CD14-positive monocyte (primary cell): Measurements from ENCODE around the gene RSRC1. TPM values are rescaled to one million over a fixed set of nuclear protein-coding genes. Genes with fewer than 3 reads are reported as not detected.
A peak's percentile ranks its signal among the peaks of the same experiment; 100 is the strongest.

Source experiments
- DNase-seq, 3 donors: peaks; one replicate each; pipeline ENCODE4 v3.0.0-alpha.2; 2011 to 2022
- H2AFZ ChIP-seq: 2 replicates; pipeline ENCODE4 v1.6.0; 2012; ENCODE audit warnings: mild to moderate bottlenecking, low read depth, low read length, inconsistent platforms; ENCODE audit not compliant: insufficient read depth, poor library complexity, severe bottlenecking
- H3K27ac ChIP-seq, 2 donors: 1 replicate in 1 of 2; 2 replicates in 1 of 2; pipeline ENCODE4 v1.5.1; 2012 to 2013; ENCODE audit warnings: low read length in 2 of 2, control low read depth in 1 of 2, inconsistent platforms in 1 of 2, low read depth in 1 of 2, mild to moderate bottlenecking in 1 of 2
- H3K27me3 ChIP-seq, 2 donors: one replicate each; pipeline versions ENCODE4 v1.6.0 to v1.6.1; 2011 to 2013; ENCODE audit warnings: low read length in 2 of 2; ENCODE audit not compliant: control insufficient read depth in 2 of 2, insufficient read depth in 2 of 2
- H3K36me3 ChIP-seq, 2 donors: replicated peaks in 1 of 2; 1 replicate in 1 of 2; 2 replicates in 1 of 2; pipeline versions ENCODE4 v1.5.1 to v1.6.1; 2012 to 2013; ENCODE audit warnings: low read length in 2 of 2, control low read depth in 1 of 2, inconsistent platforms in 1 of 2, mild to moderate bottlenecking in 1 of 2; ENCODE audit not compliant: insufficient read depth in 2 of 2, control insufficient read depth in 1 of 2
- H3K4me1 ChIP-seq, 2 donors: 1 replicate in 1 of 2; 2 replicates in 1 of 2; pipeline versions ENCODE4 v1.5.1 to v1.6.1; 2012 to 2013; ENCODE audit warnings: low read length in 2 of 2, control low read depth in 1 of 2, inconsistent platforms in 1 of 2, mild to moderate bottlenecking in 1 of 2, moderate library complexity in 1 of 2; ENCODE audit not compliant: insufficient read depth in 2 of 2, control insufficient read depth in 1 of 2
- H3K4me2 ChIP-seq: replicated peaks from 2 replicates; pipeline ENCODE3; 2012; ENCODE audit warnings: low read length, moderate library complexity, mild to moderate bottlenecking; ENCODE audit not compliant: poor library complexity, severe bottlenecking; ENCODE audit errors: extremely low read depth
- H3K4me3 ChIP-seq, 3 experiments: fragments of 200-600 bp in 1 of 3; sonication (generic) in 1 of 3; replicated peaks in 1 of 3; 1 replicate in 2 of 3; 2 replicates in 1 of 3; pipeline ENCODE4 v1.5.1; 2011 to 2013; ENCODE audit warnings: low read length in 3 of 3, mild to moderate bottlenecking in 3 of 3, control low read depth in 2 of 3, low read depth in 2 of 3, inconsistent platforms in 1 of 3, moderate library complexity in 1 of 3
- H3K79me2 ChIP-seq: 2 replicates; pipeline ENCODE4 v1.6.0; 2012; ENCODE audit warnings: mild to moderate bottlenecking, control low read depth, inconsistent platforms, low read length, moderate library complexity; ENCODE audit not compliant: insufficient read depth
- H3K9ac ChIP-seq: 2 replicates; pipeline ENCODE4 v1.6.0; 2017; ENCODE audit warnings: low read length, mild to moderate bottlenecking; ENCODE audit not compliant: insufficient read depth, poor library complexity, severe bottlenecking
- H3K9me3 ChIP-seq, 2 donors: replicated peaks in 1 of 2; 1 replicate in 1 of 2; 2 replicates in 1 of 2; pipeline versions ENCODE4 v1.5.1 to v1.6.1; 2012 to 2013; ENCODE audit warnings: low read length in 2 of 2, control low read depth in 1 of 2; ENCODE audit not compliant: control insufficient read depth in 1 of 2, insufficient read depth in 1 of 2
- H4K20me1 ChIP-seq: 2 replicates; pipeline ENCODE4 v1.6.0; 2012; ENCODE audit warnings: mild to moderate bottlenecking, low read length, control low read depth, moderate library complexity; ENCODE audit not compliant: insufficient read depth
- H3K27ac Mint-ChIP-seq, 7 donors: one replicate each; pipeline ENCODE4 v1.8.0; 2020; ENCODE audit warnings: mild to moderate bottlenecking in 7 of 7, mixed read lengths in 7 of 7, moderate library complexity in 6 of 7, inconsistent platforms in 2 of 7
- H3K27me3 Mint-ChIP-seq, 3 donors: one replicate each; pipeline ENCODE4 v1.8.0; 2021 to 2022; ENCODE audit warnings: low read depth in 3 of 3, mild to moderate bottlenecking in 3 of 3, mixed read lengths in 3 of 3, moderate library complexity in 3 of 3, inconsistent platforms in 1 of 3
- H3K36me3 Mint-ChIP-seq, 2 donors: one replicate each; pipeline ENCODE4 v1.8.0; 2020; ENCODE audit warnings: mixed read lengths in 2 of 2, inconsistent platforms in 1 of 2, mild to moderate bottlenecking in 1 of 2
- H3K4me1 Mint-ChIP-seq: one replicate; pipeline ENCODE4 v1.8.0; 2020; ENCODE audit warnings: mild to moderate bottlenecking, mixed read lengths
- H3K4me3 Mint-ChIP-seq, 2 donors: one replicate each; pipeline ENCODE4 v1.8.0; 2020; ENCODE audit warnings: mild to moderate bottlenecking in 2 of 2, mixed read lengths in 2 of 2, moderate library complexity in 1 of 2
- H3K9me3 Mint-ChIP-seq, 7 donors: one replicate each; pipeline ENCODE4 v1.8.0; 2020 to 2022; ENCODE audit warnings: mixed read lengths in 7 of 7, mild to moderate bottlenecking in 6 of 7, moderate library complexity in 6 of 7, inconsistent platforms in 2 of 7
- CTCF ChIP-seq: fragments of 200-600 bp; IDR thresholded peaks from one replicate; pipeline ENCODE4 v1.8.0; 2022; ENCODE audit warnings: antibody characterized with exemption, mild to moderate bottlenecking
- WGBS: methylation state at CpG from one replicate; pipeline ENCODE4 v1.1.5; 2013; ENCODE audit warnings: missing lambda C conversion rate; ENCODE audit not compliant: insufficient coverage; 5-methylcytosine and 5-hydroxymethylcytosine counted together
- intact Hi-C, 2 donors: fragments of 100-400 bp; cut with micrococcal nuclease; formaldehyde crosslinking; loops; one replicate each; pipeline versions ENCODE4 v1.15.0 to v1.15.1; 2023
- polyA plus RNA-seq, 3 donors: library from polyadenylated mRNA; depleted of rRNA in 1 of 3; unstranded in 2 of 3; stranded (reverse) in 1 of 3; fragments of 300-500 nt in 2 of 3; fragments of >200 nt in 1 of 3; fragmentation: Illumina TruSeq in 2 of 3; gene quantifications; 1 replicate in 2 of 3; 2 replicates in 1 of 3; pipeline ENCODE4 v1.2.3, GENCODE V29; 2012 to 2021

Gene RSRC1
- polyA plus RNA-seq, 3 donors, result 6.6 to 31.7 (median 15.1) TPM

GRCh38 chr3:158352551-158352950, 242.7 kb downstream of the RSRC1 start:
- H3K4me3 Mint-ChIP-seq, result peak overlapping the region in 1 of 2 donors; percentile 55

GRCh38 chr3:158354713-158355112, 244.8 kb downstream of the RSRC1 start:
- H3K4me1 Mint-ChIP-seq, result peaks cover 19% of the 10 kb centered on the region
- H3K36me3 Mint-ChIP-seq, result peaks cover 4 to 8% of the 10 kb centered on the region in 2 donors
- no peak for DNase-seq
- peaks cover 2 to 7% (median 4%) of the 10 kb centered on the region in 7 donors for H3K9me3 Mint-ChIP-seq
- Histone ChIP-seq H3K4me1 (peaks cover 12 to 14% of the 10 kb centered on the region in 2 donors), H3K27me3 (no peaks in the 10 kb centered on the region), H2AFZ (no peak overlapping the region), H3K79me2 (no peaks in the 10 kb centered on the region), H4K20me1 (no peaks in the 10 kb centered on the region), H3K36me3 (peaks cover 0 to 8% of the 10 kb centered on the region in 2 donors), H3K4me3 (no peak overlapping the region), H3K9ac (no peak overlapping the region), H3K27ac (no peak overlapping the region), H3K4me2 (no peak overlapping the region), H3K9me3 (peaks cover 3 to 6% of the 10 kb centered on the region in 2 donors)
- H3K4me3 Mint-ChIP-seq, result no peak overlapping the region
- intact Hi-C loops, result no loop called here
- no CpG with 5 or more reads among the region's 2 CpGs for WGBS
- H3K27ac Mint-ChIP-seq, result no peak overlapping the region
- no peak for TF ChIP-seq CTCF
- H3K27me3 Mint-ChIP-seq, result no peaks in the 10 kb centered on the region

More at GRCh38 chr3:158352551-158352950, 242.7 kb downstream of the RSRC1 start:
- TF ChIP-seq CTCF, result no peak
- Mint-ChIP-seq H3K9me3 (peaks cover 0 to 3% (median 0%) of the 10 kb centered on the region in 7 donors), H3K27ac (peak overlapping the region in 3 of 7 donors; percentile 5 to 77 (median 50)), H3K36me3 (peaks cover 0 to 5% of the 10 kb centered on the region in 2 donors), H3K27me3 (no peaks in the 10 kb centered on the region), H3K4me1 (peaks cover 19% of the 10 kb centered on the region)
- no peaks in the 10 kb centered on the region for H3K27me3 ChIP-seq
- H3K9me3 ChIP-seq, result no peaks in the 10 kb centered on the region
- intact Hi-C loops, result no loop called here
- peak overlapping the region in 1 of 2 donors; percentile 70 for H3K27ac ChIP-seq
- no peak overlapping the region for H2AFZ ChIP-seq
- no peak overlapping the region for H3K4me3 ChIP-seq
- no peak overlapping the region for H3K9ac ChIP-seq
- DNase-seq, result peak; percentile 44 to 62 (median 50)
- H4K20me1 ChIP-seq, result no peaks in the 10 kb centered on the region
- H3K36me3 ChIP-seq, result no peaks in the 10 kb centered on the region
- peaks cover 12 to 14% of the 10 kb centered on the region in 2 donors for H3K4me1 ChIP-seq
- no peaks in the 10 kb centered on the region for H3K79me2 ChIP-seq
- H3K4me2 ChIP-seq, result peak overlapping the region; percentile 37
- 0% methylated on average over 2 of the region's 4 CpGs for WGBS
